ENCODE data around the gene VANGL2.

Gene VANGL2

DNA sequence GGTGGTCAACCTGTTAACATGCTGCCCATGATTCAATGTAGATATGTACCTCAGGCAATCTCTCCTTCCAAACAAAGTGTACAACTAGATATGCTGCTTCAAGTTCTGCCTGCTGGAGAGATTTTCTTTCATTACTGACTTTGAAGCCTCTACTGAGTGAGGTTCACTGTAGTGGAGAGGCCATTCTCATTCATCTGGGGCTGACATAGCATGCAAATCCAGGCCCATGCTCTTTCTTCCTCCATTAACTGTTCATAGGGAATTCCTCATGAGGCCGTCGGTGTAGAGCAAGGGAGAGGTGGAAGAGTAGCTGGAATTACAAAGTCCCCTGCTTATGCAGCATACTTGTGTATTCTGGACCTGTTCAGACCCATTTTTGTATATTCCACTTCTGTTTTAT, 38.6 kb downstream of the VANGL2 start:
- Histone ChIP-seq H3K4me3 (ENCODE audit: low read length) (no peak overlapping the region), H3K9me3 (ENCODE audit: control insufficient read depth, insufficient read depth, low read length) (no peaks in the 10 kb centered on the region), H3K4me1 (ENCODE audit: control insufficient read depth, insufficient read depth, low read length) (0 out of 2 replicates have a peak, but pooled peaks cover 2% of the 10 kb centered on the region), H3K27me3 (ENCODE audit: control insufficient read depth, insufficient read depth, low read length) (no peaks in the 10 kb centered on the region), H3K27ac (ENCODE audit: low read length) (no peak overlapping the region), H3K36me3 (ENCODE audit: control insufficient read depth, insufficient read depth, low read length) (no peaks in the 10 kb centered on the region)
- DNase-seq (ENCODE audit: low read depth, low spot score), result no peak
- no CpG with 5 or more reads among the region's 2 CpGs for WGBS (ENCODE audit: insufficient coverage, insufficient read length)

DNA sequence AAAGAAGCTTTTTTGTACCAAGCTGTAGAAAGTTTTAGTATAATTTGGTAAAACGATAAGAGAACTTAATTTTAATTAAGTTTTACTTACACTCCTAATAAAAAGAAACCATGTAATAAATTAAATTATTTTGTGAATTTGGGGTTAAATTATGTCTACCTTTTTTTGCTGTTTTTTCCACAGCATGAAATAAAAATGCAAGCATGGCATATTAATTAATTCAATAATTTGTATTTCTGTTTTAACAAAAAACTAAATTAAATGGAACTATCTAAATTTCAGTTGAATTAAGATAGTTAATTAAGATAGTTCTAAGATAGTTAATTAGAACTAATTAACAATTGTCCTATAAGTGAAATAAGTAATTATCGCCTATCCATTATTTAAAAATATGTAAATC, 39.4 kb downstream of the VANGL2 start:
- Histone ChIP-seq H3K9me3 (ENCODE audit: control insufficient read depth, insufficient read depth, low read length) (no peaks in the 10 kb centered on the region), H3K4me3 (ENCODE audit: low read length) (no peak overlapping the region), H3K27ac (ENCODE audit: low read length) (no peak overlapping the region), H3K27me3 (ENCODE audit: control insufficient read depth, insufficient read depth, low read length) (no peaks in the 10 kb centered on the region), H3K36me3 (ENCODE audit: control insufficient read depth, insufficient read depth, low read length) (no peaks in the 10 kb centered on the region), H3K4me1 (ENCODE audit: control insufficient read depth, insufficient read depth, low read length) (0 out of 2 replicates have a peak, but pooled peaks cover 2% of the 10 kb centered on the region)
- no CpG with 5 or more reads among the region's 2 CpGs for WGBS (ENCODE audit: insufficient coverage, insufficient read length)
- DNase-seq (ENCODE audit: low read depth, low spot score), result no peak

DNA sequence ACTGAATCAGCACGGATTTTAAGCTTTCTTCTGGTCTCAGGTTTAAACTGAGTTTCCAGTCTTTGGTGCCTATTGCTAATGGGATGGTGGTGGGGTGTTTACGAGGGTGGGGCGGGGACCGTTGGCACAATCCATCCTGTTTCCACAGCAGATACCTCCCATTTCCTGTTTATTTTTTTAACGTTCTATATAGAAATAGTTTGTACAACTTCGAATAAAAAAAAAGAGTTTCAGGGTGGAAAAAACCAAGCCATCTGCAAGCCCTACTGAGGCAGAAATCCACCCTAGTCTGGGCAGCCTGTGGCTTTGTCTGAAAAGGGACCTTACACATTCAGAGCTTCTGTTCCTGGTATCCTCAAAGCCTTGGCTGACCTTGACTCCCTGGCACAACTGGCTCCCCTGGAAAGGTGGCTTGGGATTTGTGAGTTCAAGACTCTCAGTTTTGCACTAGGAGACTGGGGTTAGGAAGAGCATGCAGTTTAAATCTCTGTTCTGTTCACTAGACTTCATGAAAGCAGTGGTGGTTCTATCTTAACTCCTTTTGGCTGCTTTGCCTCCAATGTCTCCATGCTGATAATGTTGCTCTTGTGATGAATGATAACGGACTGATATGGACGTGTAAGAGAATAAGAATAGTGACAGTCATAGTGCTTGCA, 46.7 kb downstream of the VANGL2 start:
- Histone ChIP-seq H3K9me3 (ENCODE audit: control insufficient read depth, insufficient read depth, low read length) (no peaks in the 10 kb centered on the region), H3K4me3 (ENCODE audit: low read length) (no peak overlapping the region), H3K27ac (ENCODE audit: low read length) (no peak overlapping the region), H3K36me3 (ENCODE audit: control insufficient read depth, insufficient read depth, low read length) (no peaks in the 10 kb centered on the region), H3K4me1 (ENCODE audit: control insufficient read depth, insufficient read depth, low read length) (no peaks in the 10 kb centered on the region), H3K27me3 (ENCODE audit: control insufficient read depth, insufficient read depth, low read length) (no peaks in the 10 kb centered on the region)
- WGBS (ENCODE audit: insufficient coverage, insufficient read length), result no CpG with 5 or more reads among the region's 8 CpGs
- DNase-seq (ENCODE audit: low read depth, low spot score), result no peak

DNA sequence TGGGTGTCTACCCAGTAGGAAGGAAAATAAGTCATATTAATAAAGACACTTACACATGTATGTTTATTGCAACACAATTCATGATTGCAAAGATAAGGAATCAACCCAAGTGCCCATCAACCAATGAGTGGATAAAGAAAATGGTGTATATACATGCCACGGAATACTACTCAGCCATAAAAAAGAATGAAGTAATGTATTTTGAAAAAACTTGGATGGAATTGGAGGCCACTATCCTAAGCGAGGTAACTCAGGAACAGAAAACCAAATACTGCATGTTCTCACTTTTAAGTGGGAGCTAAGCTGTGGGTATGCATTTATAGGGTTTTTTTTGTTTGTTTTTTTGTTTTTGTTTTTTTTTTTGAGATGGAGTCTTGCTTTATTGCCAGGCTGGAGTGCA, 49.1 kb downstream of the VANGL2 start:
- Histone ChIP-seq H3K4me3 (ENCODE audit: low read length) (no peak overlapping the region), H3K27me3 (ENCODE audit: control insufficient read depth, insufficient read depth, low read length) (no peaks in the 10 kb centered on the region), H3K36me3 (ENCODE audit: control insufficient read depth, insufficient read depth, low read length) (no peaks in the 10 kb centered on the region), H3K9me3 (ENCODE audit: control insufficient read depth, insufficient read depth, low read length) (no peaks in the 10 kb centered on the region), H3K4me1 (ENCODE audit: control insufficient read depth, insufficient read depth, low read length) (no peaks in the 10 kb centered on the region), H3K27ac (ENCODE audit: low read length) (no peak overlapping the region)
- no peak for DNase-seq (ENCODE audit: low read depth, low spot score)
- no CpG with 5 or more reads among the region's 2 CpGs for WGBS (ENCODE audit: insufficient coverage, insufficient read length)

DNA sequence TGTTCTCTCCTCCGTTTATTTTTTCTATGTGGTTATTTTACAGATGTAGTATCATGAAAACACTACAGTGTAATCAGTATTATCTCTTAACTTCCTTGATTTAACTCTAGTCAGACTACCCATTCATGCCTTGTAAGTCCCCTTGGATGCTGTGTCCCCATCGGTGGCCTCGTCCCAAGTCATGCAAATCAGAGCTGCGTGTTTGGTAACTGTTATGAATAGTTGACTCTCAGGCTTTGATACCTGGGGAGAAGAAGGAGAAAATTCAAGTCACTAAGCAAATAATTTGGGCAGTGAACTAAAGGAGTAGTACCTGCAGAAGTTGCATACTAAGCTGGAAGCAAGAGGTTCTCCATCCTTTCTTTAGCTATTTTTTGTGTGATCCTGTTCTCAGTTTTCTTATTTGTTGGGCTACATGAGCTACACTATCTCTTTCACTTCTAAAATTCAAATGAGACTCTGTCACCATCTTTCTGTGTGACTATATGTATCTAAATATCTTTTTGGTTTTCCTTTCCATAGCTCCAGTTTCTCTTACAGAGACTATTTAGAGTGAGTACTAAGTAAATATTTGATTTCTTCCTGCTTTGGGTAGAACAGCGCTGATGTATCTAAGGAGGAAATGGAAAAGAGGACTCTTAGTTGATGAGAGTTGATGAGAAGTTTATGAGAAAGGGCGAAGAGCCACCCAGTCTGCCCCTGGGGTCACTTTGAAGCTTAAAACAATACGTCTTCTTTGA, 50.9 kb downstream of the VANGL2 start:
- no peaks in the 10 kb centered on the region for H3K27me3 ChIP-seq (ENCODE audit: control insufficient read depth, insufficient read depth, low read length)
- no peak overlapping the region for H3K27ac ChIP-seq (ENCODE audit: low read length)
- H3K4me3 ChIP-seq (ENCODE audit: low read length), result no peak overlapping the region
- WGBS (ENCODE audit: insufficient coverage, insufficient read length), result no CpG with 5 or more reads among the region's 7 CpGs
- H3K9me3 ChIP-seq (ENCODE audit: control insufficient read depth, insufficient read depth, low read length), result no peaks in the 10 kb centered on the region
- H3K36me3 ChIP-seq (ENCODE audit: control insufficient read depth, insufficient read depth, low read length), result no peaks in the 10 kb centered on the region
- no peak for DNase-seq (ENCODE audit: low read depth, low spot score)
- no peaks in the 10 kb centered on the region for H3K4me1 ChIP-seq (ENCODE audit: control insufficient read depth, insufficient read depth, low read length)

DNA sequence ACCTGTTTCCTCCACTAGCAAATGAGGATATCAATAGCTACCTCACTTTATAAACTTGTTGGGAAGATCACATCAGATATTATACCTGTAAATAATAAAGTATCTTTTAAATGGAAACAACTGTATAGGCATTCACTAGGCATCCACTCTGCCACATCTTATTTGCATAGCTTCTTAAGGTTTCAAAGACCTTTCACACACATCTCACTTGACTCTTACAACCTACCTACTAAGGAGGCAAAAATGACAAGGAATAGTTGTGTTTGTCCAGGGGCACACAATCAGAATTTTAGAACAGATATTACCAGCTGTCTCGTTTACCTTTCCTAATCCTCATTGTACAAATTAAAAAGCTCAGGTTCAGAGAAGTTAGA, 51.5 kb downstream of the VANGL2 start:
- Histone ChIP-seq H3K4me1 (ENCODE audit: control insufficient read depth, insufficient read depth, low read length) (no peaks in the 10 kb centered on the region), H3K4me3 (ENCODE audit: low read length) (no peak overlapping the region), H3K9me3 (ENCODE audit: control insufficient read depth, insufficient read depth, low read length) (no peaks in the 10 kb centered on the region), H3K27me3 (ENCODE audit: control insufficient read depth, insufficient read depth, low read length) (no peaks in the 10 kb centered on the region), H3K27ac (ENCODE audit: low read length) (no peak overlapping the region), H3K36me3 (ENCODE audit: control insufficient read depth, insufficient read depth, low read length) (no peaks in the 10 kb centered on the region)
- DNase-seq (ENCODE audit: low read depth, low spot score), result no peak
- no CpG with 5 or more reads among the region's 1 CpG for WGBS (ENCODE audit: insufficient coverage, insufficient read length)

DNA sequence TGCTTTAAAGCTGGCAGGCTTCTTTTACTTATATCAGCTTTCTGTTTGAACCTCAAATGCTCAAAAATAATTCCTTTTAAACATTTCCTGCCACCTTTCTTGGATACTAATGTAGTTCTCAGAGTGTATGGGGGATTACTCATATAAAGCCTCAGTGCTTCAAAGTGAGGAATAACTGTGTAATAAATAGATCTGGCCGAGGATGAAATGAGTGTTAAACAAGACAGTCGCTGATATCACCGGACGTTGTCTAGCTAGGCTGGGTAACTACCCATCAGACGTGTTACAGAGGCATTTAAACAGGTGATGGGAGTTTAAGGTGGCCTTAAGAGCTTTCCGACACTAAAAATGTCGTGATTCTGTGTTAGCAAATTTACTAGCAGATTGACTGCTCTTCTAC, 53.1 kb downstream of the VANGL2 start:
- H3K27me3 ChIP-seq (ENCODE audit: control insufficient read depth, insufficient read depth, low read length), result no peaks in the 10 kb centered on the region
- WGBS (ENCODE audit: insufficient coverage, insufficient read length), result no CpG with 5 or more reads among the region's 7 CpGs
- H3K4me1 ChIP-seq (ENCODE audit: control insufficient read depth, insufficient read depth, low read length), result no peaks in the 10 kb centered on the region
- no peak overlapping the region for H3K4me3 ChIP-seq (ENCODE audit: low read length)
- no peak overlapping the region for H3K27ac ChIP-seq (ENCODE audit: low read length)
- no peaks in the 10 kb centered on the region for H3K9me3 ChIP-seq (ENCODE audit: control insufficient read depth, insufficient read depth, low read length)
- DNase-seq (ENCODE audit: low read depth, low spot score), result no peak
- H3K36me3 ChIP-seq (ENCODE audit: control insufficient read depth, insufficient read depth, low read length), result no peaks in the 10 kb centered on the region

DNA sequence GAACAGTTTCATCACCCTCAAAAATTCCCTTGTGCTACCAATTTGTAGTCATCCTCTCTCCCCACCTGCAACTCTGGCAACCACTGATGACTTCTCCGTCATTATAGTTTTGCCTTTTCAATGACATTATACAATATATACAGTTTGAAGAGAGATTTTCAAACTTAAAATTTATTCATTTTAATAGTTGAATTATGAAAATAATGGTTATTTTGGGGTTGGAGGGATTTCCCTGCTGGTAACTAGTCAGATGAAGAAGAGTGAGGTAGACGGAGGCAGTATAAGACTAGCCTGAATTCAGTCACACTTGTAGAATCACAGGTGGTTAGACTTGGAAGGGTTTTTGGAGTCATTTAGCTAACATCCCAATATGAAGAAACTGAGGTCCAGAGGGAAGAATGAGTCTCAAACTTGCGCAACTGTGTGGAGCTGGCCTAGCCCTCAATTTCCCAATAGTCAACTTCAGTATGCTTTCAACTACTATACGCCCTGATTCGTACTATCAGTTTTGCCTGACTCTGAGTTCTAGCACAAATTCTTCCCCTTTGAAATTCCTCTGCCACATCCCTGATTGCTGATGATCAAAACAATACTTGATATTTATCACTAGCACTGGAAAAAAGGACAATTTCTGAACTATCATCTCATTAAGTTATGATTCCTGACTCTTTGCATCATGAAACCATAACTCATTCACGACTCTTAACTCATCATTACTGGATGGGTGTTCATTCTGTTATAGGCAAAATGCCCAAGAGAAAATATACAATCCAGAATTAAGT, 54.2 kb downstream of the VANGL2 start:
- Histone ChIP-seq H3K27ac (ENCODE audit: low read length) (no peak overlapping the region), H3K4me3 (ENCODE audit: low read length) (no peak overlapping the region), H3K36me3 (ENCODE audit: control insufficient read depth, insufficient read depth, low read length) (no peaks in the 10 kb centered on the region), H3K27me3 (ENCODE audit: control insufficient read depth, insufficient read depth, low read length) (no peaks in the 10 kb centered on the region), H3K9me3 (ENCODE audit: control insufficient read depth, insufficient read depth, low read length) (no peaks in the 10 kb centered on the region), H3K4me1 (ENCODE audit: control insufficient read depth, insufficient read depth, low read length) (no peaks in the 10 kb centered on the region)
- no peak for DNase-seq (ENCODE audit: low read depth, low spot score)
- no CpG with 5 or more reads among the region's 6 CpGs for WGBS (ENCODE audit: insufficient coverage, insufficient read length)

DNA sequence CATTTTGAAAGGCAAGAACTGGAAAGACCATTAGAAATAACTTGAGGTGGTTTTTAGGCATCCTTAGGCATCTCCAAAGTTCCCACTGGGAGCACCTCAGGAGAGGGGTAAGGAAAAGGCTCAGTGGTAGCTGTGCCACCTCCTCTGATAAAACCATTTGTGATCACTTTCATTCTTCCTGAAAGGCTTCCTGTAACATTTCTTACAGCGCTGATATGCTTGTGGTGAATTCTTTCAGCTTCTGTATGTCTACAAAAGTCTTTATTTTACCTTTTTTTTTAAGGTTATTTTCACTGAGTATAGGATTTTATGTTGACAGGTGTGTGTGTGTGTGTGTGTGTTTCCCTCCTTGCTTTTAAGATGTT, 54.8 kb downstream of the VANGL2 start:
- H3K36me3 ChIP-seq (ENCODE audit: control insufficient read depth, insufficient read depth, low read length), result no peaks in the 10 kb centered on the region
- WGBS (ENCODE audit: insufficient coverage, insufficient read length), result no CpG with 5 or more reads among the region's 1 CpG
- DNase-seq (ENCODE audit: low read depth, low spot score), result no peak
- no peaks in the 10 kb centered on the region for H3K27me3 ChIP-seq (ENCODE audit: control insufficient read depth, insufficient read depth, low read length)
- no peaks in the 10 kb centered on the region for H3K4me1 ChIP-seq (ENCODE audit: control insufficient read depth, insufficient read depth, low read length)
- no peaks in the 10 kb centered on the region for H3K9me3 ChIP-seq (ENCODE audit: control insufficient read depth, insufficient read depth, low read length)
- no peak overlapping the region for H3K27ac ChIP-seq (ENCODE audit: low read length)
- no peak overlapping the region for H3K4me3 ChIP-seq (ENCODE audit: low read length)

DNA sequence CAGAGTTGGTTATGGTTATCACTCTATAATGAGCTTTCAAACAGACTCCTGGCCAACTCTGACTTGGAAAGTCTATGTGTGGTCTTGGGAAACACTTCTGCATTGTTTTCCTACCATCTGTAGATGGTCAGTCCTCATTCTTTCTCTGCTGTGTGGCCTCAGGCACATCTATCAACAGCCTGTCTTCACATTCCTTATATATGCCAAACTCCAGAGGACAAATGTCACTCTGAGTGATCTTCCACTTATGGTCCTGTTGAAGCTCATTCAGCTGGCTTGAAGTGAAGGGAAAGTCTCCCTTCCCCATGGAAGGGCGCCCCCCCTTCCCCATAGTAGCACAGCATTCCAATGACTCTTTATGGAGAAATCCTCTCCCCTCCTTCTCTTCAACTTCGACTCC, 58.7 kb downstream of the VANGL2 start:
- H3K9me3 ChIP-seq (ENCODE audit: control insufficient read depth, insufficient read depth, low read length), result no peaks in the 10 kb centered on the region
- H3K36me3 ChIP-seq (ENCODE audit: control insufficient read depth, insufficient read depth, low read length), result no peaks in the 10 kb centered on the region
- H3K27me3 ChIP-seq (ENCODE audit: control insufficient read depth, insufficient read depth, low read length), result no peaks in the 10 kb centered on the region
- H3K4me1 ChIP-seq (ENCODE audit: control insufficient read depth, insufficient read depth, low read length), result no peaks in the 10 kb centered on the region
- no peak for DNase-seq (ENCODE audit: low read depth, low spot score)
- no CpG with 5 or more reads among the region's 2 CpGs for WGBS (ENCODE audit: insufficient coverage, insufficient read length)
- no peak overlapping the region for H3K27ac ChIP-seq (ENCODE audit: low read length)
- no peak overlapping the region for H3K4me3 ChIP-seq (ENCODE audit: low read length)

All from iPS DF 6.9 (cell line).